ENCODE measurements around the gene PRF1.
A peak's percentile ranks its signal among the peaks of the same experiment; 100 is the strongest.

PRF1 gene

DNA sequence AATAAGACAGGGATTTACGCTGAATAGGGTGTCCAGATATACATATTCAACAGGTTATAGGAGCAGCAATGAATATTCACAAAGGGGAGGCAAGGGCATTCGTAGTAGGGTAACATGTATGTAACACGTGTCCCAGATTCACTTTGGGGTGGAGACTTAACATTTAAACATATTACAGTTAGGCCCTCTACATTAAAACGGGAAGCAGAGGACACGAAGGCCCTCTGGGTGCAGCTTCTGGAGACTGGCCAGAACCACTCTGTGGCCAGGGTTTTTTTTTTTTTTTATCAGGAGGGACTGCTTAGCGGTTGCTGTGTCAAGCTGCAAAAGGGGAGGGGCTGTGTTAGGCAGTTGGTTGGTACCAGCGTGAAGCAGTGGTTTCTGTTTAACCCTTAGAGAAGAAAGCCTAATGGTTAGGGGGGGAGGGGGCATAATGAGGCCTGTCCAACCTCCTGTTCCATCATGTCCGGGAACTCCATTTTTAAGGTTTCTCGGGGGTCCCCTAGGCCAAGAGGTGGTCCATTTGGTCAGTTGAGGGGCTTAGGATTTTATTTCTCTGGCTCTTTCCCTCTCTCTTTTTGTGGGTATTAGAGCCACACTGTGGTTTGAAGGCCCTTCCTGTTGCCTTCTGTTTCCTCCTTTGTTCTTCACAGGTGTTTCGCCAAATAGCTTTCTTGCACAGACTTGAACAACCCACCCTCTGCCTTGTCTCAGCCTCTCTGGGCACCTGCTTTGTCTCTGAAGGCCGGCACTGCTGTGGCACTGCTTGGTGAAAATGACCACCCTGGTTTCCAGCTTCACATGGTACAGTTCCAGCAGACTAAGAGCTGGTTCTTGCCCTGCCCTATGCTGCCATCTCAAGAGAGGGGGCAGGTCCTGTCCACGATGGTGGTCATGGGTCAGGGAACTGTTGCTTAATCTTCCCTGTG lies 26.4 kb downstream of the PRF1 start:
- peak; percentile 82 for DNase-seq

DNA sequence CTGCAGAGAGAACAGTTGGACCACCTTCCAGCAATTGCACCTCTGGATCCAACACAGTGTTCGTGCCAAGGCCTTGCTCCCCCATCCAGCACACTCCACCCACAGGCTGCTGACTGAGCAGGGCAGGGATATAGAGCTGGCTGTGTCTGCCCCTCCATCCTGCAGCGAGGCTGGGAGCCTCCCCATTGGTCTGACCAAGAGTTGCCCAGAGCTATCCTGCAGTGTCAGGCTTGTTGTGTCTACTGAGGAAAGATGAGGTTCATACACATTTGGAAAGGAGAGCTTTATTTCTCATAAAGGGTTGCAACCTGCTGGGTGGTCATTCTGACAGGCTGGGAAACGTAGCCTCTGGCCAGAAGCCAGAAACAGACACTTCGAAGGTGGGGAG lies 27.1 kb downstream of the PRF1 start:
- DNase-seq, result peak; percentile 65

DNA sequence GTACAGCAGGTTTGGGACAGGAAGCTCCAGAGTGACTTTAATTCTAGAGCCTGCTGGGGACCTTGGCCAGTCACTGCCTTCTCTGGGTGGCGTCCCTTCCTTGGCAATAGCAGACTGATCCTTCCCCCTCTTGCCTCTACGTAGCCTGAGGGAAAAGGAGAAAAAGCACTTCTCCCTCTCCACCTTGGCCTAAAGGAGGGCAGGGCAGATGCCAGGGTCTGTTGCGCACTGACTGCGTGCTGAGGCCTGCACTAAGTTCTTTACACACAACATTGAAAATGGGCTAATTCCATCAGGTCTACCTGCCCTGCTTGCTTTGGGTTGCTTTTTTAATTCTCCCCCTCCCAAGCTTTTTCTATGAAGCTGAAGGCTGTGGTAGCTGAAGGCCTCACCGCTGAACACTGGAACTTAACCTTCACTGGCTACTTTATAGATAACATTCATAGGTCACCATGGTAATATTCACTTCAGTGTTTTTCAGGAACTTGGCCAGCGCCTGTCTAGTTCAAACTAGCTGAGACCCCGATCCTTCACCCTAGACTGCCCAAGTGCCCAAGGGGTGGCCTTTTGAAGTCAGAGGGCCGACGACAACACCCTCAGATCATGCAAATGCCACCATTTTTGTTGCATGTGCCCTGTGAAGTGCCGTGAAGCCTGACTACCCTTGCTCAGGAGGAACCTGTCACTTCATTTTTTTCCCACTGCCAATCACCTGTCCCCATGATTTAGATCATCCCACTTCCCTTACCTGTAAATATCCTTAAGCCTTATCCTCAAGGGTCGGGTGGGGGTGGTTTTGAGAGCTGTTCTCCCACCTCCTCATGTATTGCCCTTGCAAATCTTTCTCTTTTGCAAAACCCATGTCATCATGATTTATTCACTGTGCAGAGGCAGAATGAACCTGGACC lies 28.7 kb downstream of the PRF1 start:
- DNase-seq, result no peak

DNA sequence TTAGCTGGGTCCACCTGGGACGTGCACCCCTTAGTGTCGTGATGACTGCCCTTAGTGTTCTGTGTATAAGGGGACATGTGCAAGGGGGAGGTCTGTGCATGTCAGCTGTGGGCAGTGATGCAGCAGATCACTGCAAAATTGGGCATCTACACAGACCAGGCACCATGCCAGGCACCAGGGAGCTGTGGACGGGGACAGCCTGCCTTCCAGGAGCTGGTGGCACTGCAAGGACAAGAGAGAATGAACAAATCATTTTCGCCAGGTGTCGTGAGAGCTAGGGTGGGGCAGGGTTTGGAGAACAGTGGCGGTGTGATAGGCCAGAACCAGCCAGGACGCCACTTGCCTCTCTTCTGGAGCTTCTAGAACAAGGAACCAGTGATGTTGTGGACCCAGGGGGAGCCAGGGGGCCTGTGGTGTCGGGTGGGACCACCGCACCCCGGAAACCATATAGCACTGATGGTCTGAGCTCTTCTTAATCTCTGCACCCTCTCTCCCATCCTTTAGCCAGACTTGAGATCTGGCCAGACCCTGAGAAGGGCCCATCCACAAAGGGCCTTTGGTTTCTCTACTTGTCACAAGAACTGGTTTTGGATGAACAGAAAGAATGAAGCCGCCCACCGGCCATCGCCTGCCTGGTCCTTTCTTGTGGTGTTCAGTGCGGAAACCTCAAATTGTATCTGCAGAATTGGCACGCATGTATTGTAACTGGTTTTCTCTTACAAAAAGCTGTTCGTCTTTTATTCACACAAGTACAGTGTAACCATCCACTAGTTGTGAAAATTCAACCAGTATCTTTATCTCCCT lies 30.7 kb downstream of the PRF1 start:
- DNase-seq, result no peak

DNA sequence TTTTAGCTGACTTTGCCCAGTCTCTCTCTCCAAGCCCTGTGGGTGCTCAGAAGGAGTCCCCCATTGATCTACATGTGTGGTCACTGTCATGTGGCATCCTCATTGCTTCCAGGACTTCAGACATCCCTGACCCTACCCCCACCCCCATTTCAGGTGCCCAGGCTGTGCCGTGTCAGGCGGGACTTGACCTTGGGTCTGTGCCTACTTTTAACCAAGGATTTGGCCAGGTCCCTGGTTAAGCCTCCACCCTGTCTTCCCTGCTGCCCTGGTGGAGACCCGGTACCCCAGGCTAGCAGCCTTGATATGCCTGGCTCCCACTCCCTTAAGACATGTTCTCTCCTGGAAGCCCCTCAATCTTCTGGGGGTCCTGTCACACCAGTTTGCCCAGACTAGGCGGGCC lies 31.3 kb downstream of the PRF1 start:
- DNase-seq, result no peak

DNA sequence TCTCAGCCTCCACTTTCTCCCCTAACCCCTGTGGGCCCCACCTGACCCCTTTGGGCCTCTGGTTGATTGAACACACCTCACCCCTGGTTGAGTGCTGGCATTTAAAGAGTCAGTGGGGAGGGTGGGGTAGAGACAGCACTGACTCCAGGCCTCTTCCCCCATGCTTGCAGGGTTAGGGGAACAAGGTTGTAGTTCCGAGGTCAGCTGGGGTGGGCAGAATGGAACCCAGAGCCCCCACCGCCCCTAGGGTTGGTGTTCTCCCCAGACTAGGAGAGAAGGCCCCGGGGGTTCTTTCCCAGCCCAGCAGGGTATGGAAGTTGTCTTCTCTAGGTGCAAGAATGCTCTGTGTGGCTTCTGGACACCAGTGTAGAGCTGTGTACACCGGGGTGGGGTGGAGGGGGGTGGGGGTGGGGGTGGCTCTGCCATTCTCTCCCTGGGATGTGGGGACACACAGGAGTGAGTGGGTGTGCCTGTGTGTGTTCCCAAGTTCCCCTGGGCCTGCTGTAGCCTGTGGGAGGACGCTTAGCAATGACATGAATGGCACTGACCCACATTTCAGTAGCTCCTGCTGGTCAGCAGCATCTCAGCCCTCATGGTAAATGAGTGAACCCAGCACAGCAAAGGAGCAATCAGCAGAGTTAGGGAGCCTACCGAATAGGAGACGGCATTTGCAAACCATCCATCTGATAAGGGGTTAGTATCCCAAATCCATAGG lies 33.6 kb downstream of the PRF1 start:
- no peak for DNase-seq

DNA sequence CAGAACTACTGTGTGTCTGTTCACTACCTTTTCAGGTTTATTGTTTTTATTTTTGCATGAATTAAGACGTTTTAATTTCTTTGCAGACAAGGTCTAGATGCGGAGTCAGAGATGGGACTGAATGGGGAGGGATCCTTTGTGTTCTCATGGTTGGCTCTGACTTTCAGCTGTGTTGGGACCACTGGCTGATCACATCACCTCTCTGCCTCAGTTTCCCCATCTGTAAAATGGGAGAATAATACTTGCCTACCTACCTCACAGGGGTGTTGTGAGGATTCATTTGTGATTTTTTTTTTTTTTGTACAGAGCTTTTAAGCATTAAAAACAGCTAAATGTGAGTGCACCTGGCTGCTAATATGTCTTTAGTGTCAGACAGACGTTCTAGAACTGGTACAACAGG lies 34.4 kb downstream of the PRF1 start:
- no peak for DNase-seq

DNA sequence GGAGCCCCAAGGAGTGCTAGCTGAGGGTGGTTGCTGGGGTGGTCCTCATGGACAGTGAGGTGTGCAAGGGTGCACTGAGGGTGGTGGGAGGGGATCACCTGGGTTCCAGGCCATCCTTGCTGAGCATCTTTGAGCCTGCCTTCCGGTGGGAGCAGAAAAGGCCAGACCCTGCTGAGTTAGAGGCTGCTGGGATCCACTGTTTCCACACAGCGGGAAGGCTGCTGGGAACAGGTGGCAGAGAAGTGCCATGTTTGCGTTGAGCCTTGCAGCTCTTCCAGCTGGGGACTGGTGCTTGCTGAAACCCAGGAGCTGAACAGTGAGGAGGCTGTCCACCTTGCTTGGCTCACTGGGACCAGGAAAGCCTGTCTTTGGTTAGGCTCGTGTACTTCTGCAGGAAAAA lies 34.9 kb downstream of the PRF1 start:
- peak; percentile 85 for DNase-seq

DNA sequence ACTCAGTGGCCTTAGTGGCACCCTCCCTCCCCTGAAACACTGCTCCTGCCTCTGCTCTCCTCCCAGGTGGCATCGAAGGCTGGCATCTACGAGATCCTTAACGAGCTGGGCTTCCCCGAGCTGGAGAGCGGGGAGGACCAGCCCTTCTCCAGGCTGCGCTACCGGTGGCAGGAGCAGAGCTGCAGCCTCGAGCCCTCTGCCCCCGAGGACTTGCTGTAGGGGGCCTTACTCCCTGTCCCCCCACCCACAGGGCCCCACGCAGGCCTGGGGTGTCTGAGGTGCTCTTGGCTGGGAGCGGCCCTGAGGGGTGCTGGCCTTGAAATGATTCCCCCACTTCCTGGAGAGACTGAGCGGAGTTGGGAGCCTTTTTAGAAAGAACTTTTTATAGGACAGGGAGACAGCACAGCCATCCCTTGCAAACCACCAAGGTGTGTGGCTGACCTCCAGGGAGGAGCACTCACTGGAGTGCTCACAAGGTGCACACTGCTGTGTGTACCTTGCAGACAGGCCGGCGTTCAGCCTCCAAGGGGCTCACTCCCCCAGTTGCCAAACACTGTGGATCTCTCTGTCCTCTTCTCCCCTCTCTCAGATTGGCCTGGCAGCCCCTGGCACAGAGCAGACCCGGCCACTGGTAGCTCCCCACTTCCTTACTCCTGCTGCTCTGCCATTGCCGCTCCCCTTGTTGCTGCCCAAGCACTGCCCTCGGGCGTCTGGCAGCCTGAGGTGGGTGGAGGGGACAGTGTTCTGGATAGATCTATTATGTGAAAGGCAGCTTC lies 35.8 kb downstream of the PRF1 start:
- no peak for DNase-seq

DNA sequence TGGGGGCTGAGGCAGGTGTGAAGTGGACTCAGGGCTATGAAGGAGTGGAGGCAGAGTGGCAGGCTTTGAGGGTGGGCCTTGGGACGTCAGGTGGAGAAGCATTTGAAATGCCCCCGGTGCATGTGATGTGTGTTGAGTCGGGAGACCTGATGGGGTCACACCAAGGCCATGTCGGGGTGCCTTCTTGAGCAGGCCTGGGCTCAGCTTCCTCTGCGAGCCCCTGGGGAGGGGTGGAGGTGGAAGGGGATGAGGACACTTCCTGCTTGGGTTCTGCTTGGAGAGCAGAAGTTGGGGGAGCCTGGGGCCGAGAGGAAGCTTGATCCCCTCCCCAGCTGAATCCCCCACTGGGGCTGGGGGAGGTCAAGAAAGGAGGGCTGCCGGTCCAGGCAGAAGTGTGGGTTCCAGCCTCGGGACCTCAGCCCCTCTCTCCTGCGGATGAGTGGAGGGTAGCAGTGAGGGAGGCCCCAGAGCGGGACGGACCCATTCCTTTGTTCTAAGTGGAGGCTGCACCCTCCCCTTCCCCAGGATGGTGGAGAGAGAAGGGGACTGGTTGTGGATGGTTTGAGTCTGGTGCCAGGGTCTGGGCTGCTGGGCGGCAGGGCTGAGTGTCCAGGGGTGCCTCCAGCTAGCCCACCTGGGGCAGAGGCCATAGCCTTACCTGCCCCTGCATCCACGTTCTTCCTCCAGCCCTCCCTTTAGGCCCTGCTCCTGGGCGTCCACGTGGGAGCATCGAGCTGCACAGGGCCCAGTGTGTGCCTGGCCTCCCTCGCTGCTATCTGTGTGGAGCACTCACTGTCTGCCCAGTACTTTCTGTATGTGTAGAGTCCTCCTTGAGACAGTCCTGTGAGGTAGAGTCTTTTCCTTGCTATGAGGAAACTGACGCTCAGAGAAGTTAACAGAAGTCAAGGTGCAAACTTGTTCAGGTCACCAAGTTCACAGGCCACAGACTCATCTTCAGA lies 36.7 kb downstream of the PRF1 start:
- DNase-seq, result no peak

DNA sequence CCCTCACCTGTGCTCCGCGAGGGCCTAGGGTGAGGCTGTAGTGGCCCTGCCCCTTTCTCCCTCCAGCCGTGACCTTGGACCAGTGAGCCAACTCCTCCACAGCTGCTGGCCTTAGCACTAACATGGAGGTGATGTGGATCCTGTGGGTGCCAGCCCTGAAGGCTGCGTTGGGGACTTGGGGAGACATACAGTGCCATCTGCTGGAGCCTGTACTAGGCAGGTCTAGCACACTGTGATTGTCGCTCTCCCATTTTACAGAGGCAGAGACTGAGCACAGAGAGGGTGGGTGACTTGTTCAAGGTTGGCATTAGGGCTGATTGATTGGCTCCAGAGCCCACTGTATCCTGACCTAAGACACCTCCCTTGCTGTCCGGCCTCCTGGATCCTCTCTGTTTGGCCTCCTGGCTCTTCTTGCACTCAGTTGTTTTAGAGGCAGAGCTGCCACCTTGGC lies 37.6 kb downstream of the PRF1 start:
- no peak for DNase-seq

DNA sequence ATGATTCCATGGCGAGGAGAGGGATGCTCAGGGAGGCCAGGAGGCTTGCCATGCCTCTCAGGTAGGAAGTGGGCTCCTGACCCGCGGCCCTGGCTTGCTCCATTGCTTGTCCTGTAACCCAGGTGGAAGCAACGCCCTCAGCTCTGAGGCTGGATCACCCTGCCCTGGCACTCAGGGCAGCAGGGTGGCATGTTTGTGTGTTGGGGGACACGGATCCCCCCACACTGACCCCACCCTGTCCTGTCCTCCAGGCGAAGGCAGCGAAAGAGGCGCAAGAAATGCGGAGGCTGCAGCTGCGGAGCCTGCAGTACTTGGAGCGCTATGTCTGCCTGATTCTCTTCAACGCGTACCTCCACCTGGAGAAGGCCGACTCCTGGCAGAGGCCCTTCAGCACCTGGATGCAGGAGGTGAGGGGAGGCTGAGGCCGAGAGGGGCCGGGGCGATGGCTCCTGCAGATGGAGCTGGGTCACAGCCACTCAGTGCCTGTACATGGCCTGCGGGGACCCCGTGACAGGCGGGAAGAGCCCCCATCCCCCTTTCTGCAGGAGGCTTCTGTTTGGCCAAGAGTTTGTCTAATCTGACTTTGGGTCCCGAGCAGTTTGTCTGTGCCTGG lies 38.3 kb downstream of the PRF1 start:
- DNase-seq, result no peak

DNA sequence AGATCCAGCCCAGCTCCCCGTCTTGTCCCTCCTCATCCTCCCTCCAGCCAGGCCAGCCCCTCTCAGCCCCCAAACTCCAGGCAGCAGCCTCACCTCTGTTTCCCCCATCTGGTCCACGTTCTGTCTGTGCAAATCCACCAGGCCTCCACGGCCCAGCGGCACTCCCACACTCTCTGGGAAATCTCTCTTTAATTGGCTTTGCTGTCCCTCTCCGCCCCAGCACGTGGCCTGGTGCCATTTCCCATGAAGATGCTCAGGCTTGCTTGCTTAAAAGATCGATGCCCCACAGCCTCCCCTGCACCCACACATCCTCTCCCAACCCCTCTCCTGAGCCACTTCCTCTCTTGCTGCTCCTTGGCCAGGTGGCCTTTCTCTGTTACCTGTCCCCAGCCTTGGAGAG lies 39.3 kb downstream of the PRF1 start:
- DNase-seq, result no peak

DNA sequence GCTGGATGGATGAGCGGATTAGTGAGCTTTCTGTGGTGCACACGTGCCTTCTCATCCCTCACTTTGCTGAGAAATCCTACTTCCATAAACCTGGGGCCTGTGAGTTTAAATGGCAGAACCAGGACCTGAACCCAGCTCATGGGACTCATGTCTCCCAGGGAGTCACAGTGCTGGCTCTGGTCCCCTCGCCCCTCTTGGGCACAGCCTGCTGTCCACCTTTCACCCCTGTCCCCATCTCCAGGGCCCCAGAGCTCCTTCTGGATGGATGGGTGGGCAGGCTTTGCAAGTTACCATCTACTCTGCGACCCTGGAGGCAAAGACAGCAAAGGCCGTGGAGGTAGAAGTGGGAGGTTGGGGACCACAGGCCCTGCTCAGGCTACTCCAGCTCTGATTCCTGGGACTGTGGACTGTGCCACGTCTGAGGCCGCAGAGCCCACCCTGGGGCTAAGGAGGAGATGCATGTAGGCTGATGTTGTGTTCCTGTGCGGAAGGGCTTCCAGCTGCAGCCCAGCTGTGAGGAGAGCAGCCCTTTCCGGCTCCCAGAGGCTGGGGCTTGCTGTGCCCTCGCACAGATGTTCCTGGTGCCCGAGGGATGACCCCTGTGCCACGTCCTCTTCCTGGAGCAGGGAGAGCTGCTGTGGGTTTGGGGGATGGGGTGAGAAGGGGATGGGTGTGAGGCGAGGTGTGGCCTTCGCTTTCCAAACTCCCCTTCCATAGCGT lies 40.3 kb downstream of the PRF1 start:
- DNase-seq, result no peak

DNA sequence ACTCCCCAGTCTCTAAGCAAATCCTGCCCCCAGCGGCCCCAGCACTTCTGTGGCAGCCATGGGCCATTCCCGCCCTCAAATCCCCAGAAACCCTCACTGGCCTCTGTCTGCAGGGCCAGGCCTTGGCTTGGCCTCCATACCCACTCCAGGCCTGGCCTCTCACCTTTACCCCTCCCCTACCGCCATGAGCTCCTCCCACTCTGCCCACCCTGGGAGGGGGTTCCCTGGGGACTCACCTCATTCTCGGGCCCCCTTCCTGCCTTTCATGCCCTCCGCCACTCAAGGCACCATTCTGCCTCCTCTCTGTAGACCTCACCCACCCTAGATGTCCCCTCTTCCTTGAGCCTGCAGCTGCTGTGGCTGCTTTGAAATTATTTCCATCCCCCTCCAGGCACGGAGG lies 41.0 kb downstream of the PRF1 start:
- no peak for DNase-seq

DNA sequence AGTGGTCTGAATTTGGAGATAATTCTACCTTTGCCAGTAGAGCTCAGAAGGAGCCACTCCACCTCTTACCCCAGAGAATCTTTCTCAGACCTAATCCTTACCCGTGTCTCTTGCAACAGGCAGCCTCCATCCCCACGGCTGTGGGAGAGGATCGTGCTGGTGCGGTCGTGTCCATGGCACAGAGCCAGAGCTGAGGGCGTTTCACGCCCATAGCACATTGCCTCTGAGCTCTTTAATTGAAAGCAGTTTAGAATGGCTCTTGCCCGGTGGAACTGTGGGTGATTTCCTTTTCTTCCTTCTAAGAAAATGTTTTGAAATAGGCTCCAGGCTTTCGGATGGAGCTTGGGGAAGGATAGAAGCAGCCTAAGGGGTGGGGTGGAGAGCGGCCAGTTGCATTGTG lies 41.5 kb downstream of the PRF1 start:
- peak; percentile 42 for DNase-seq

DNA sequence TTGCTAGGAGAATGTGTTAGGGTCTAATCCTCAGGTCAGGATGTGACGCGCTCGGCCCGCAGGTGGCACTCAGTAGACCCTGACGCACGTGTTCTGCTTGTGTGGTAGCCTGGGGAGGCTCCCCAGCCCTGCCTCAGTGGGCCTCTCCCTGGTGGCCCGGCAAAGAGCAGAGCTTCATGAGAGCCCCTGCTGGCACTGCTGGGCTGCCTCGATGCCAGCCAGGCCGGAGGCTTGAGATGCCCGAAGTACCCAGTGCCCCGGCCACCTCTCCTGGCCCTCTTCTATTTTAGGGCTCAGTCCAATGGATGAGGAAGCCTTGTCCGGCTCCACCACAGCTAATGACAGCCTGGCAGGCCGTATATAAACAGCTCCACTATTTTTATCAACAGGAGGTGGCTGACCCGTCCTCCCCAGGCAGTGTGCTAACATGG lies 42.0 kb downstream of the PRF1 start:
- DNase-seq, result no peak

DNA sequence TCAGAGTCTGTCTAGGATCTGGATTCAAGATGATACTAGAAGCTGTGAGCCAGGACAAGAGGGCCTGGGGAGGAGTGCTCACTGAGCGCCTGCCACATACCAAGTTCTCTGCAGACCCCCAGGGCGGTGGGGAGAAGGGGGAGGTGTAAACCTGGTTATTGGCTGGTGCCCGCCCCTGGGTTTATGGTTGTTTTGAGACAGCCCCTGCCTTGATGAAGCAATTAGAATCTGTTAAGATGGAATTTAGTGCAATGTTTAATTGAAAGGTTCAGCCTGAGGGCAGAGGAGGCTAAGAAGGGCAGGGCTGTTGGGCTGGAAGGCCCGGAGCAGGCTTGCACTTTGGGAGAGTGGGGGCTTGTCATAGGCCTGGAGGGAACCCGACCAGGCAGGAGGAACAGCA lies 42.7 kb downstream of the PRF1 start:
- DNase-seq, result no peak
